G401.6 (cell line): ENCODE results near the gene NFIA.
"Not testable (repeated sequence)": the region's sequence is repeated elsewhere in the genome, so short reads cannot be mapped to it uniquely, and the experiment has no call there.

Source experiments
- FAIRE-seq: peaks from 2 replicates; lab custom pipeline; 2012; peaks lifted over from hg19 to GRCh38; lab: Jason Lieb, UNC

Gene NFIA

GRCh38 chr1:61460191-61460590, 377.8 kb downstream of the NFIA start:
- FAIRE-seq: no peak

- FAIRE-seq: no peak
Observed at GRCh38 chr1:61461406-61462384, 379.3 kb downstream of the NFIA start.

- FAIRE-seq: no peak
Observed at GRCh38 chr1:61462628-61463027, 380.3 kb downstream of the NFIA start.

- no peak for FAIRE-seq
Observed at GRCh38 chr1:61463220-61463619, 380.9 kb downstream of the NFIA start.

- FAIRE-seq: not testable (repeated sequence)
Observed at GRCh38 chr1:61467836-61468235, 385.5 kb downstream of the NFIA start.

- no peak for FAIRE-seq
Observed at GRCh38 chr1:61469365-61469764, 387.0 kb downstream of the NFIA start.

- no peak for FAIRE-seq
Observed at GRCh38 chr1:61472876-61473275, 390.5 kb downstream of the NFIA start.

- no peak for FAIRE-seq
Observed at GRCh38 chr1:61474269-61474817, 392.0 kb downstream of the NFIA start.

GRCh38 chr1:61474963-61475362, 392.6 kb downstream of the NFIA start:
- no peak for FAIRE-seq

GRCh38 chr1:61477301-61477700, 394.9 kb downstream of the NFIA start:
- FAIRE-seq: no peak

- FAIRE-seq: no peak
Observed at GRCh38 chr1:61480273-61480935, 398.0 kb downstream of the NFIA start.

- no peak for FAIRE-seq
Observed at GRCh38 chr1:61481315-61481715, 399.0 kb downstream of the NFIA start.

GRCh38 chr1:61482170-61482734, 399.9 kb downstream of the NFIA start:
- FAIRE-seq: no peak

GRCh38 chr1:61486783-61487536, 404.6 kb downstream of the NFIA start:
- FAIRE-seq: no peak

- no peak for FAIRE-seq
Observed at GRCh38 chr1:61487801-61488200, 405.4 kb downstream of the NFIA start.

- no peak for FAIRE-seq
Observed at GRCh38 chr1:61490924-61491323, 408.6 kb downstream of the NFIA start.

- no peak for FAIRE-seq
Observed at GRCh38 chr1:61491497-61491896, 409.1 kb downstream of the NFIA start.

GRCh38 chr1:61494000-61494399, 411.6 kb downstream of the NFIA start:
- FAIRE-seq: no peak

- FAIRE-seq: no peak
Observed at GRCh38 chr1:61496501-61496900, 414.1 kb downstream of the NFIA start.

- no peak for FAIRE-seq
Observed at GRCh38 chr1:61497013-61497412, 414.7 kb downstream of the NFIA start.

- FAIRE-seq: no peak
Observed at GRCh38 chr1:61498342-61498741, 416.0 kb downstream of the NFIA start.
